Kidney tubule cell (primary cell): ENCODE results near the gene ZNF182.
"Not testable (repeated sequence)": the region's sequence is repeated elsewhere in the genome, so short reads cannot be mapped to it uniquely, and the experiment has no call there.

ENCODE experiments used
- DNase-seq: peaks from one replicate; pipeline ENCODE4 v3.0.0-alpha.2; 2018; ENCODE audit warnings: low spot score

The ZNF182 gene

GRCh38 chrX:48003758-48004457 is at the start of gene ZNF182:
ZNF182 (minus strand) TSS chrX:48003989; CDS start chrX:48002609, 1,380 bp downstream.
- DNase-seq: peak; percentile 92

GRCh38 chrX:48046846-48047245 is 43.1 kb upstream of the ZNF182 start:
- no peak for DNase-seq

GRCh38 chrX:48045410-48046311 is 41.9 kb upstream of the ZNF182 start:
- DNase-seq: peak; percentile 62

- DNase-seq: no peak
Measured at GRCh38 chrX:48043056-48043455, 39.3 kb upstream of the ZNF182 start.

DNA sequence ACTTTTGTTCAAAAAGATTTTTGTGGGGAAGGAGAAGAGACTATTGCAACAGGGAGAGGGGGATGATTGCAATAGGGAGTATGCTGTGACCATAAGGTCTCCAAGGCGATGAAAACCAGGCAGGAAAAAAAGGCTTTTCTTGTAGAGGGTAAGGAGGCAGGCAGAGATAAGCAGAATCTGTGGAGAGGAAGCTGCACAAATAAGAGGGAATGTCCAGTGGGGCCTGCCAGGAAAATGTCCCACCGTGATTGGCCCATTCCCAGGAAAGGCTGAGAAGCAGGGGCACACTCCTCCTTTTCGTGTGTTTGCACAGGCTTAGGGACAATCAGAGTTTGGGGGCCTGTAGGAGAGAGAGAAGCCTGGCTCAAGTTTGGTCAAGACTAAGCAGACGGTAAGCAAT is 32.1 kb upstream of the ZNF182 start:
- DNase-seq: no peak

GRCh38 chrX:48030641-48031173 is 26.9 kb upstream of the ZNF182 start:
- not testable (repeated sequence) for DNase-seq

DNA sequence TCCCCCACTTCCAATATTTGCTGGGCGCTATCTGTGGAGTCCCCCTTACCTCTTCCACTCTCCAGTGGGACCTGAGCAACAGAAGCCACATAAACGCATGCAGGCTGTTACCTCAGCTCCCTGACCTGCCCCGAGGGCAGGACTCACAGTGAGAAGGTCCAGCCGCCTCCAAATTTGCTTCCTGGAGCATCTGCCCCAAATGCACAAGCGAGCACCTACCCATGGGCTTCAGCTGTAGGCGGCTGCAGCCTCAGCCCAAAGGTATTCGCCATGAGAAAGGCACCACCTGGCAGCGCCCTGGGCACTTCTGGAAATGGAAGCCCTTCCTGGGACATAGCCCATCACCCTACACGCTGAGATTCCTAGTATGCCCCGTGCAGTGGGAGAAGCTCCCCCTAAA is 26.4 kb upstream of the ZNF182 start:
- no peak for DNase-seq

- no peak for DNase-seq
Measured at GRCh38 chrX:48028091-48028490, 24.3 kb upstream of the ZNF182 start.

DNA sequence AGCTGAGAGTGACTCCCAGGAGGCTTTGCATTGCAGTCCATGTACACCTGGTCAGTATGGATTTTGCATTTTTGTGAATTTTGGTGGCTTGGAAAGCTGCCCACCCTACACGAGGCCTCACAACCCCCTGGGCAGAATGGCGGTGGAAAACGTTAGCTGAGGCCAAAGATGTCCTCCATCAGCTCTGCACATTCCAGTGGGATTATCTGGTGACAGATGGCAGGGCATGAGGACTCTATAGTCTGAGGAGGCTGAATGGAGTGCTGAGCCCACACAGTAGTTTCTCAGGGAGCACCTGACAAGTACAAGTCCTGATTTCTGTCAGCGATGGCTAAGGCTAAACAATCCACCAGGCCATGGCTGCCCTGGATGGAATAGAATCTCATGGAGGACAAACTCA is 23.8 kb upstream of the ZNF182 start:
- not testable (repeated sequence) for DNase-seq

DNA sequence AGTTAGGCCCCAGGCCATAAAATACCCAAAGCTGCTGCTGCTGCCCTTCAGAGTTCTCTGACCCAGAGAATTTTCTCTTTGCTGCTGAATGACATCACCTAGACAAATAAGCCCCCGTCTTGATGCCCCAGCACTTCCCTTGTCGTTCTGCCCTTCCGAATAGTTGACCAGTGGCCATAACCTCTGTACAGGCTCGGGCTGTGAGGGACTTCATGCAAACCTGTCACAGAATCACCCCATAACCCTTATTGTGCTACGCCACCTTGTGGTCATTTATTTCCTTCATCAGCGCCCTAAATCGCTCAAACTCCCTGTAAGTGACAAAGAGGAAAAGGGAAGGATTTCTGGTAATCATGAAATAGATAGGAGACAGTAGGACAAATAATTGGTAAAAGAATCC is 21.8 kb upstream of the ZNF182 start:
- DNase-seq: peak; percentile 63

DNA sequence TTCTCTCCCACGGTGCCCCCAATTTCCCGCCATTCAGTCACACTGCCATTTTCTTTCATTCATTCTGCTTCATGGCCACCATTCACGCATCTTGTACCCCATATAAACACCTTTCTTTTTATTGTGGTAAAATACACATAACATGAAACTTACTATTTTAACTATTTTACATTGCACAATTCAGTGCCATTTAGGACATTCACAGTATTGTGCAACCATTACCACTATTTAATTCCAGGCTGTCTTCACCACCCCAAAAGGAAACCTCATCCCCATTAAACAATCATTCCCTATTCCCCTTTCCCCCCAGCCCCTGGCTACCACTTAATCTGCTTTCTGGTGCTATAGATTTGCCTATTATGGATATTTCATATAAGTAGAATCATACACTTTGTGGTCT is 18.9 kb upstream of the ZNF182 start:
- no peak for DNase-seq

GRCh38 chrX:48022100-48022499 is 18.3 kb upstream of the ZNF182 start:
- no peak for DNase-seq

- peak; percentile 82 for DNase-seq
Measured at GRCh38 chrX:48021026-48021900, 17.5 kb upstream of the ZNF182 start.

GRCh38 chrX:48020472-48020871 is 16.7 kb upstream of the ZNF182 start:
- not testable (repeated sequence) for DNase-seq

GRCh38 chrX:48019892-48020291 is 16.1 kb upstream of the ZNF182 start:
- DNase-seq: not testable (repeated sequence)

GRCh38 chrX:48016583-48017310 is 13.0 kb upstream of the ZNF182 start:
- not testable (repeated sequence) for DNase-seq

GRCh38 chrX:48009445-48009960 is 5.7 kb upstream of the ZNF182 start:
- DNase-seq: not testable (repeated sequence)

- DNase-seq: not testable (repeated sequence)
Measured at GRCh38 chrX:48006688-48007087, 2.9 kb upstream of the ZNF182 start, which contains the start of gene SPACA5. SPACA5 (plus strand) TSS chrX:48006988; CDS start chrX:48007803, 815 bp downstream.

GRCh38 chrX:48003367-48003757 is 427 bp downstream of the ZNF182 start:
- peak; percentile 4 for DNase-seq

DNA sequence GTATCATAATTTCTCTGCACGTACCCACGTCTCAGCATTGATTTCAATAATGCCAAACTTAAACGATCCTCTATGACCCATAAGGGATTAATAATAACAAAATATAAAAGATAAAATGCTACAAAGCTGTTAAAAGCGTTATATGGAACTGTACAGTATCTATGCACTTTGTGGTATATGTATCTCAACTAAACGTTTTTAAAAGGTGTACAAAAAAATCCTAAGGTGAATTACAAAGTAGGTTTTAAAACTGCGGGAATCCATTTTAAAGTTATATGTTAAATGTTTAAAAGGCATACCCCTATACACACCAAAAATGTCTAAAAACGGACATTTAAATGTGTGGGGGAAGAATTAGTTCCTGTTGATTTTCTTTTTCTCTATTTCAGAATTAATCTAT is 860 bp downstream of the ZNF182 start:
- DNase-seq: no peak

DNA sequence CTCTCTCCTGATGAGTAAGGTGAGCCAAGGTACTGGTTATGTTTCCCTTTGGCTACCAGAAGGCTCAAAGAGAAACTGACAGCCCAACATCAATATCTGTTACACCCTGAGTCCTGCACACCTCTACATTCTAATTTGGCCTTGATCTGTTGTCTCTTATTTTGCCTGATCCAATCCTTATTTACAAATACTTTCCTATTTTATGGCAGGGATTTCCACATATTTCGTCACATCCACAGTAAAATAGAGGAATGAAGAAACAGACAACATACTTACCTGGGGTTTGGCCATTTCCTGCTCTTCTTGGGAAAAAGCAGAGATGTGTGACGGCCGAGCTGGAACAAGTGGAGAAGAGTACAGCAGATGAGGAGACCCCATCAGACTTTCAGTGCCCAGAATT is 1.5 kb downstream of the ZNF182 start:
- DNase-seq: no peak
